Medulla oblongata (tissue), 1 donor: ENCODE data around the gene HSFX4.
"Not testable (repeated sequence)": the region's sequence is repeated elsewhere in the genome, so short reads cannot be mapped to it uniquely, and the experiment has no call there.

ENCODE experiments used
- DNase-seq: peaks from one replicate; pipeline ENCODE4 v3.0.0-alpha.2; 2015; ENCODE audit errors: extremely low spot score

The HSFX4 gene

DNA sequence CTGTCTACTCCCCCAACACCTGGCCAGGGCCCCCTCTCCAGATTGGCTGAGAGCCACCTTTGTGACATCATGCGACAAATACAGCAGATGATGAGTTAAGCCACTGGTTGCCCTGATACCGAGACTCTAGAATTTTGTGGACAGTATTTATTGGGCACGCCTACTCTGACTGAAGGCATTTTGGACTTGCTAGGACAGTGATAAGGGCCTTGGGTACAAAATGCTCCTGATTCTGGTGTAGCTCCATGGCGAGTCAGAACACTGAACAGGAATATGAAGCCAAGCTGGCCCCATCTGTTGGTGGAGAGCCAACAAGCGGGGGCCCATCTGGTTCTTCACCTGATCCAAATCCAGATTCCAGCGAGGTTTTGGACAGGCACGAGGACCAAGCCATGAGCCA, at the start of gene HSFX4:
TSS of gene HSFX4 (plus strand) at position 174 of the 400 bp plus-strand sequence. CDS start at position 246, 72 bp downstream.
- DNase-seq = not testable (repeated sequence)

DNA sequence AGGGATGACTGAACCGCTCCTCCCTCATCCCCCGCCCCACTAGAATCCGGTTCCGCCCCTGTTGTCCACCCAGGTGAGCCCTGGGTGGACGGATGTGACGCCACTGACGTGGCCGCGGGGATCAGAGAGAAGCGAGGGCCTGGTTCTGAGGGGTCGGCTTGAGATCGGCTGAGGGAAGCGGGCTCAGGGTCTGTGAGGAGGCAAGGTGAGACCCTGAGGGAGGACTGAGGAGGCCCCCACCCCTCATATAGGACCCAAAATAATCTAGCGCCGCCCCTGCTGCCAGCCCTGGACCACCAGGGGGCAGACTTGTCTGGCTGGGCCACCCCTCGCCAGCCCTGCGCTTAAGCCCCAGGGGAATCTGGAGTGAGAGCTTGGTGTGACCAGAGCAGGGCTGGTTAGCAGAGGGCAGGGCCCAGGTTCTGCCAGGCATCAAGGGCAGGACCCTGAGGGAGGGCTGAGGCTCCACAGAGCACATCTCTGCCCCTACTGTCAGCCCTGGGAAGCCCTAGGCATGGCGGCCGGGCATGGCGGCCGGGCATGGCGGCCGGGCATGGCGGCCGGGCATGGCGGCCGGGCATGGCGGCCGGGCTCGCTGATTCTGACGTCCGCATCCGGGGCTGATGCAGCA, 48.2 kb upstream of the HSFX4 start, which contains the start of gene MAGEA8:
TSS of gene MAGEA8 (plus strand) at position 103 of the 631 bp plus-strand sequence. CDS start 3,090 bp downstream, outside the sequence.
- no peak for DNase-seq

DNA sequence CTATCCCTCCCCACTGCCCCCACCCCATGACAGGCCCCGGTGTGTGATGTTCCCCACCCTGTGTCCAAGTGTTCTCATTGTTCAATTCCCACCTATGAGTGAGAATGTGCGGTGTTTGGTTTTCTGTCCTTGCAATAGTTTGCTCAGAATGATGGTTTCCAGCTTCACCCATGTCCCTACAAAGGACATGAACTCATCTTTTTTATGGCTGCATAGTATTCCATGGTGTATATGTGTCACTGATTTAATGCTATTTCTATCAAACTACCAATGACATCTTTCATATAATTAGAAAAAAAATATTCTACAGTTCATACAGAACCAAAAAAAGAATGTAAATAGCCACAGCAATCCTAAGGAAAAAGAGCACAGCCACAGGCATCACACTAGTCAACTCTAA, 38.5 kb upstream of the HSFX4 start:
- not testable (repeated sequence) for DNase-seq

DNA sequence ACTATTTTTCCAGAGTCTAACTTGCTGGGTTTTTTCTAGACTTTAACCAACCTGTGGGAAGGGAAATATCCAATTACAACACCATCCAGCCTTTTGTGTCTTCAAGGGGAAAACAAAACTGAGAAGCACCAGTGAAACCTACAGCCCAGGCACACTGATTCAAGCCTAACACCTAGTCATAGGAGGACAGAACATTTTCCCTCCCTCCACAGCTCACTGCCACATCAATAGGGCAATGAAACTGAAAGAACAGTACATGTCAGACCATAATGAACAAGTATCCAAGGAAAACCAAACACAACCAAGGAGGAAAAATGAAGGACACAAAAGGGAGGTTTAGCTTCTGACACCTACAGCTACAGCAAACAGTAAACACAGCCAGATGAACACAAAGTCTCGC, 30.8 kb upstream of the HSFX4 start:
- no peak for DNase-seq

- no peak for DNase-seq
These were observed 25.3 kb upstream of the HSFX4 start for GRCh38 chrX:149903889-149904748.

- no peak for DNase-seq
These were observed 21.1 kb upstream of the HSFX4 start for GRCh38 chrX:149908308-149908707.

DNA sequence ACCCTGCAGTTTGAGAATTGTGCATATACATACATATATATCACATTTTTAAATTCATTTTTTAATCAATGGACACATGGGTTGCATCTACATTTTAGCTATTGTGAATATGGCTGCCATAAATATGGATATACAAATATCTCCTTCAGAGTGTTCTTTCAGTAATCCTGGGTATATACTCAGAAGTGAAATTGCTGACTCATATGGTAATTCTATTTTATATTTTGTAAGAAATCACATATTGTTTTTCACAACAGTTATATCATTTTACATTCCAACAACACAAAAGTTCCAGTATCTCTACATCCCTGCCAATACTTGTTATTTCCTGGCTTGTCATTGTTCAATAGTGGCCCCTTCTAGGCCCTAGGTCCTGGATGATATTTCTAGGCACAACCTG, 20.6 kb upstream of the HSFX4 start:
- no peak for DNase-seq

DNA sequence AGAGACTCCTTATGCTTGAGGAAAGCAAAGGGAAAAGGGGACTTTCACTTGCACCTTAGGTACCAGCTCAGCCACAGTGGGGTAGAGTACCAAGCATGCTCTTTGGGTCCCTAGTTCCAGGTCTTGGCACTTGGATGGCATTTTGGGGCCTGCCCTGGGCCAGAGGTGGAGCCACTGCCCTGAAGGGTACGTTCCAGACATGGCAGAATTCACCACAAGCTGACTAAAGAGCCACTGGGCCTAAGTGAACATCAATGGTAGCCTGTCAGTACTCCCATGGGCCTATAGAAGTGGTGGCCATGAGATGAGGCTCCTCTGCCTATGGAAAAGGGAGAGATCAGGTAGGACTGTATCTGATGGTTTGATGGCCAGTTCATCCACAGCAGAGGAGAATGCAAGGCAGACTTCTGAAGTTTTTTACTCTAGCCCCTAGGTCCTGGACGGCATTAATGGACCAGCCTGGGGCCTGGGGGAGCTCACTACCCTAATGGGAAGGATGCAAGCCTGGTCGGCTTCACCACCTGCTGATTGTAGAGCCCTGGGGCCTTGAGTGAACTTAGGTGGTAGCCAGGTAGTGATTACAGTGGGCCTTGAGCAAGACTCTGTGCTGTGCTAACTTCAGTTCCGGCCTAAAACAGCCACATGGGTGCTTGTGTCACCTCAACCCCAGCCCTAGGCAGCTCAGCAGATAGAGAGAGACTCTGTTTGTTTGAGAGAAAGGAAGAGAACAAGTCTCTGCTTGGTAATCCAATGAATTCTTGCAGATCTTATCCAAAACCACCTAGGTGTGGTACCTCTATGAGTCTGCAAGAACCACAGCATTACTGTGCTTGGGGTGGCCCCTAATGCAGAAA, 19.8 kb upstream of the HSFX4 start:
- DNase-seq = no peak

DNA sequence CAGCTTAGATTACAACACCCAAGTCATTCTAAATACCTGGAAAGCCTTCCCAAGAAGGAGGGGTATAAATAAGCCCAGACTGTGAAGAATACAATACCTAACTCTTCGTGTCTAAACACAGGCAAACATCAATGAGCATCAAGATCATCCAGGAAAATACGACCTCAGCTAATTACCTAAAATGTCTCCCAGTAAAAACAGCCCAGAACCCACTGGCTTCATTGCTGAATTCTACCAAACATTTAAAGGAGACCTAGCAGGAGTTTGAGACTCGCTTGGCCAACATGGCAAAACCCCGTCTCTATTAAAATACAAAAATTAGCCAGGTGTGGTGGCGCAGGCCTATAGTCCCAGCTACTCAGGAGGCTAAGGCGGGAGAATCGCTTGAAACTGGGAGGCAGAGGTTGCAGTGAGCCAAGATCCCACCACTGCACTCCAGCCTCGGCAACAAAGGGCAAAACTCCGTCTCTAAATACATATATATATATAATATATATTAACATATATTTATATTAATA, 19.1 kb upstream of the HSFX4 start:
- no peak for DNase-seq

- no peak for DNase-seq
These were observed 12.5 kb upstream of the HSFX4 start for GRCh38 chrX:149916745-149917392.

GRCh38 chrX:149923836-149924235, 5.5 kb upstream of the HSFX4 start:
- DNase-seq = not testable (repeated sequence)

DNA sequence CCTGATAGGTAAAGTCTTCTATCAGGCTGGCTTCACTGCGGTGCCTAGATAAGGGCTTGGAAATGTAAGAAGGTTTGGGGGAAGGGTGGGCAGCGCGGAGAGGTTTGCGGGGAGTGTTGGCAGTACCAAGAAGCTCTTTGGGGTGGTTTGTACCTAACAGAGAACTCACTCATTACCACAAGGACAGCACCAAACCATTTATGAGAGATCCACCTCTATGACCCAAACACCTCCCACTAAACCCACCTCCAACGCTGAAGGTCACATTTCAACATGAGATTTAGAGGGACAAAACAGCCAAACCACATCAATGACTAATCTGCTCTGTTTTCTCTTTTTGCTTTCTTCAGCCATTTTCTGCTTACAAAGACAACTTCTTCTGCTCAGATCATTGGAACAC, 4.9 kb upstream of the HSFX4 start:
- DNase-seq = not testable (repeated sequence)

DNA sequence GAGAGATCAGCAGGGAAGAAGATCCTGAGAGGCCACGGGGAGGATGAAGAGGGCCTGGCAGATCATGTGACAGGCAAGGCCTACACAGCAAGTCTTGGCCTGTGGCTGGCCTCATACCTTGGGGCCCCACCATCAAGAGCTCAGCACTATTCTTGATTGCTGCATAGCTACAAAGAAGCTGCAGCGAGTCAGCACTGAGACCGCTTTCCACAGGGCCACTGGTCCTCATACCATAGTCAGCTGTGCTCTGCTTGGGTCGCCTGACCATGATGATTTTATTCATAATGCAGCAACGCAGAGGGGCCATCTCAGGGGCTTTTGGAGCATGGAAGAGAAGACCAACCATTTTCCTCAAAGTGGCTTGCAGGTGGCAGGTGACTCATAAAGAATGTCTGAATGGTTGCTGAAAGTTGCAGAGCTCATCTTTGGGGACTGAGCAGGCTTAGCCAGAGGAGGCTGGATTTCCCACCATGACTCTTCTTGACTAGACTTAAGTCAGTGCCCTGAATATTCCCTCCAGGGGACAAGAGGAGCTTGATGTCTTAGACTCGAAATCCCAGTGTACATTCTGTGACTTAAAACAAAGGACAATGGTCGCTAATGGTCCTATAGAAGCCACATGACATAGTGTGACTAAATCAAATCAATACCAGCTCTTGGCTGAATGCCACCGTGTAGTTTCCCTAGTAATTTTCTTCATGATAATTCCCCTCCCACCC, 2.0 kb upstream of the HSFX4 start:
- not testable (repeated sequence) for DNase-seq

GRCh38 chrX:149927964-149928258, 1.5 kb upstream of the HSFX4 start:
- DNase-seq = not testable (repeated sequence)

DNA sequence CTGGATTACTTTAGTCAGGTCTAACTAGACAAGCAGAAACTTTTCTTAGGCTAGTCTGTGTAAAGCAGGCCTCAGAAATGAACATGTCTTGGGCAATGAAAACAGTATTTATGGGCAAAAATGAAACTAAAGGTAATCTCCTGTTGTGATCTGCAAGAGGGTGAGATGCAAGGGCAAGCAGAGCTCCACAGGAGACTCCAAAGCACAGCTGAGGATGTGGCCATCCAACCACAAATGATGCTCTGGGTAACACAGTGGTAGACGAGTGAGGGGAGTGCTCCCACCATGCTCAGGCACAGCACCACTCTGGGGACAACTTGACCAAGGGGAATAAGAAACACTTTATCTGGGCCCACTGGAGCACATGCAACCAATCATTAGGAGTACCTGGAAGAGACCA, 738 bp upstream of the HSFX4 start:
- not testable (repeated sequence) for DNase-seq

- not testable (repeated sequence) for DNase-seq
These were observed 2.0 kb downstream of the HSFX4 start for GRCh38 chrX:149931355-149931754.

DNA sequence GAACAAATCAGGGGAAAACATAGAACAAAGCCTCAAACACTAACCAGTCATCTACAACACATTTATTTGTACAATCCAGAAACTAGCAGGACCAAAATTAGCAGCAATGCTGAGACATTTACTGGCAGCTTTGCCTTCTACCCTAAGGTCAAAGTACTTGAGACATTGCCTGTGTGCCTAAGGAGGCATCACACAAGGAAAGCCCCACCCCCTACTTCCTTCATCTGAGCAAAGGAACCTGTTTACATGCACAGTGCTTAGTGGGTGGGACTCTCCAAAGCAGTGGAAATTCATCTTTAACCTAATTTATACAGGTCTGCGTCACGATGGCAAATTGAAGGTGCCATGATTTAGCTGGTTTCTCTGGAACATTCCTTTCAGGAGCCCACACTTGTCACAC, 2.8 kb downstream of the HSFX4 start:
- DNase-seq = not testable (repeated sequence)

DNA sequence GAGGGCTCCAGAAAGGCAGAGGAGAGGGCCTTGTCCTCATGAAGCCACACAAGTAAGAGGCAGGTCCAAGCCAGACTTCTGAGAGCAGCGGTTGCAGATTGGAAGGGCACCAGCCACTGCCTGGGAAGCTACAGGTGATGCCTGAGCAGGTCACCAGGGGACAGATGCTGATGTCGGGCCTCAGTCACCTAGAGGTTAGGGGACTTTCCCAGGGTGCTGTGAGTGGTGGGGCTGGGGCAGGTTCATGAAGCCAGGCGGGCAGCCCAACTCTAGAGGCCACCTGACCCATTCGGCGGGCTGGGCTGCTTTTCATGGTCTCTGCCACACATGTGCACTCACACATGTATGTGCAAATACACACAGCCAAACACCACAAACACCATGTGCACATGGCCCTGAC, 3.6 kb downstream of the HSFX4 start:
- not testable (repeated sequence) for DNase-seq

DNA sequence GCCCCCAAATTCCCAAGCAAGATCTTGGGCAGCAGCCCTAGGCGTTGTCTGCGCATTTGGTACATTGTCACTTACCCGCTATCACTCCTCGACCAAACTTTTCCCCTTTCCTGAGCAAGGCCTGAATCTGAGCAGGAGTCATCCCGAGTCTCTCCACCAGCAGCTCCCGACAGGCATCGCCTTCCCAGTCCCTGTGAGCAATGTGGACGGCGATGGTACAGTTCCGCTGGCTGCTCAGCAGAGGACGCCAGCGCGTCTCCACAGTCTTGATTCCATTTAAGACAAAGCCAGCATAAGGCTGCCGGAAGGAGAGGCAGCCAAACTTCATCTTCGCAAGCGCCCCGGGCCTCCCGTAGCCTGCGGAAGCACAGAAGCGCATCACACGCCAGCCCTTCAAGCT, 4.2 kb downstream of the HSFX4 start:
- DNase-seq = not testable (repeated sequence)

DNA sequence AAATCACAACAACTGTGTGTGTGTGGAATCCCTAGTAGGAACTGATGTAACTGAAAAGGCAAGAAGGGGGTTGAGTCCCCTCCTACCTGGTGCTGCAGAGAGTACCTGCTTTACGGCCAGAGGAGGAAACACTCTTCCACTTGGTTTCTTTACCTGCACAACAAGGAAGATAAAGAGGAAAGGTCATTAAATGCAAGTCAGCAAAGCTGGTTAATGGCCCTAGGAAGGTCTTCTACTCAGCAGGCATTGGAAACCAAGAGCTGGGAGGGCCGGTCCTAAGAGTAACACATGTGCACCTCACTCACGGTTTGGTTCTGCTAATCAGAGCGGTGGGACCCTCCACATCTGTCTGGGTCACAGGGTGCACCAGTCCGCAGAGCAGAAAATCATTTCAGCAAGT, 8.0 kb downstream of the HSFX4 start:
- not testable (repeated sequence) for DNase-seq
